Measurements from ENCODE around the gene TTLL11.

The TTLL11 gene

DNA sequence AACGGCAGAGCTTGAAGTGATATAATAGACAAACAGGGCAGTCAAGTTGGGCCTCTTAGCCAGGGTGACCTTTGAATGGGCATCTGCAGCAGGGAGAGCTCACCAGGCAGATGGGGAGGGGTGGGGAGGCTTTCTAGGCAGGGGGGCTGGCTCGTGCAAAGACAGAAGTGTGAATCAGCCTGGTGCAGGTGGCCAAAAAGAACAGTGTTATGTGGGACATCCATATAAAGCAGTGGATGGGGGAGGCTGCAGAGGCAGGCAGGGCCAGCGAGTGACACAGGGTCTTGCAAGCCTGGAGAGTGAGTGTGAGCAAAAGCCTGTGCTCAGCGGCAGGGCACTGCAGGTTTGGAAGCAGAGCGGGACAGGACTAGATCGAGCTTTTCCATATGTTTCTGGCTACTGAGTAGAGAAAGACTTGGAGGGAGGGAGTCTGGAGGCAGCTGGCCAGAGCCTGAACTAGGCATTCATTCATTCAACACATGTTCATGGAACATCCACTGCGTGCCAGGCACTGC is 14.2 kb upstream of the TTLL11 start:
- no peak for DNase-seq

DNA sequence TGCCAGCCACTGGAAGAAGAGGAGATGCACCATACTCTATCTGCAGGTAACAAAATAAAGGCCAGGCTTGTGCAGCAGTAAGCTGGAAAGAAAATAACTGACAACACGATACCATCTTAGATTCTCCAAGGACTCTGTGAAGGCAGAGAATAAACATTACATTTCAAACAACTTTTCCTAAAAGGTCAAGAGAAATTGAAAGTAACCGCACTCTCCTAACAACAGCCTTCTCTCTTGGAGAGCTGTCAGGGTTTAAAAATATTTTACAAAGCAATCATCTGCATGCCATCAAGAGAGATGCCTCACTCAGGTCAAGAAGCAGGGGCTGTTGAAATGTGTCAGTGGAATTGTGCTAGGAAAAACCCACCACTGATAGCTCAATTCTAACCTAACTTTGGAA is 13.5 kb upstream of the TTLL11 start:
- DNase-seq, result no peak

DNA sequence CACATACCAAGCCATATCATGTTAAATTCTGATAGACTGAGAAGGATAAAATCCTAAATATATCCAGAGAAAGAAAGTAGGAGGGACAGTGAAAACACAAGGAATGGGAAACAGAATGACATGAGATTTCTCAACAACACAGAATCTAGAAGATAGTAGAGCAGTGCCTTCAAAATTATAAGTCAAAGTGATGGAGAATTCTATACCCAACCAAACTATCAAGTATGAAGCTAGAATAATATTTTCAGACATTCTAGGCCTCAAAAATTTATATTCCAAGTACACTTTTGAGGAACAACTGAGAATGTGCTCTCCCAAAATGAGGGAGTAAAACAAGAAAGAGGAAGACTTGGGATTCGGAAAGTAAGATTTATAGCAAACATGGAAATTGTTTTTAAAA is 10.9 kb upstream of the TTLL11 start:
- DNase-seq, result no peak

DNA sequence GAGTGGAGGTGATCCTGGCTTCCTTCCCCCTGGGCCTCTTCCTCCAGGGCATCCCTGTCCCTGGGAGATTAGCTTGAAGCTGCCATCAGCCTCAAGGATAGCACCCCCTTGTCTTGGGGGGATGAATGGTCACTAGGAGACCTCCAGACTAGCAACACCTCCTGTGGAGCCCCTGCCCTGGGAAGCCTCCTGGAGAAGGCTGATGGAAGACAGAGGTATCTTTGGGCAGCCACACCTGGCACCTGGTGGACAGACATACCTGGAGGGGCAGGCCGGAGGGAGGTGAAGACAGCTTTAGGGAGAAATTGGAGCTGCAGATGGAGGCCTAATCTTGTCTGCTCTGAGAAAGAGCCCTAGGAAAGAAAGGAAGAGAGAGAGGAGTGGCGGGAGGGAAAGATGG is 9.0 kb upstream of the TTLL11 start:
- DNase-seq, result no peak

DNA sequence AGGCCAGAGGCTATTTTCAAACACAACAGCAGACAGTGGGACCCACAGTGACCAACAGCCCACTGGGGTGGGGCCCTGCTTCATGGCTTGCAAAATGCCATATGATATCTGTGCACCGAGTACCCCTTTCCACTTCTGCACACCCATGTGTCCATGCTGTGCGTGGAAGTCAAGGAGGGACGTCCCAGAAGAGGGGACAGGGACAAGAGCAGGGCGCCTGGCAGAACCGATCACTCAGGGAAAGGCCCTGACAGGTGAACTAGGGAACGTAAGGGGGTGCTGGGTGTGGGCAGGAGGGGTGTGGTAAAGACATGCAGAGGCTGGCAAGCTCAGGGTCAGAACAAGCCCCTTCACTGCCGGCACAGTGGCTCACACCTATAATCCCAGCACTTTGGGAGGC is 7.6 kb upstream of the TTLL11 start:
- no peak for DNase-seq

DNA sequence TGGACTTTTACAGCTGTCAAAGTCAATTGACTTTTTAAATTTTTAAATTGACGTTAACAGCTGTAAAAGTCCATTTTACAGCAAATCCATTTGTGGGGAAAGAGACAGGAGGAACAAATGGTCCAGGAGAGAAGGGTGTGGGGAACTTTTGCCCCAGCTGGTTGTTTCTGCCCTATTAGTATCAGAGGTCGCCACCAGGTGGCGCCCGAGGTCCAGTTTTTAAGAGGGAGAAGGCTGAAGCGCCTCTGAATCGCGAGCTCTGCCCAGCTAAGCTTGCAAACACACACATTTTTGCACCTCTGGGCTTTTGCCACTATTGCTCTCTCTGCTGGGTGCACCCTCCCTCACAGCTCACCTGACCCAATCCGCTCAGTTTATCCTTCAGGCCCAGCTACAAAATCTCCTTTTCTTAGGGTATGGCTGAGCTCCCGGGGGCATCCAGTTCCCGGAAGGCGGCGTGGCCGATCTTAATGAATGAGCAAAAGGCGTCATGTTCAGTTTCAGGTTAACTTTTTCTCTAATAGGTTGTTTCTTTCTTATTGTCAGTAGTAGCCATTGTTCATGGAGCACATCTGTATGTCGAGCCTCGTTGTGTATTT is 6.3 kb upstream of the TTLL11 start:
- peak; percentile 52 for DNase-seq

DNA sequence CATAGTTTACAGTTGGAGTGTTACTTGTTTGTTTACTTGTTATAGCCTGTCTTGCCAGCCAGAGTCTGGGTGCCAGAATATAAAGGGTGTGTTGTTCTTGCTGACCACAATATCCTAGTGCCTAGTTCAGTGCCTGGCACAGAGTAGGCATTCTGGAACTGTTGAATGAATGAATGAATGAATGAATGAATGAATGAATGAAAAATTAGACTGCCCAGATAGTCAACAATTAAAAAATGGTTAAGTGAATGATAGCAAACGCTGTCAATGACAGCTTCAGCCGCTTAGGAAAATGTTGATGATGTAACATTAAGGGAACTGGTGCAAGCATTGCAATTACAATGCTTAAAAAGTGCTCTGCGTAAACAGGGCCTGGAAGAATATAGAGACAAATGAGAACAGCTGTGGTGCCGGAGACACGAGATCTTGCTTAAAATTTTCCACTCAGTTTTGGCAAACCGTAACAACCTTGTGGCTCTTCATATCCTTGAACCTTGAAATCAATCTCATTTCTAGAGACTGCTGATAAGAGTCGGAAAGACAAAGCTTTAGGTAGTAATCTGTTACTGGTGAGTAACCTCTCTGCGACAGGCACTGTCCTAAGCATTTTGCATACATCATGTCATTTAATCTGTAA is 4.7 kb upstream of the TTLL11 start:
- no peak for DNase-seq

DNA sequence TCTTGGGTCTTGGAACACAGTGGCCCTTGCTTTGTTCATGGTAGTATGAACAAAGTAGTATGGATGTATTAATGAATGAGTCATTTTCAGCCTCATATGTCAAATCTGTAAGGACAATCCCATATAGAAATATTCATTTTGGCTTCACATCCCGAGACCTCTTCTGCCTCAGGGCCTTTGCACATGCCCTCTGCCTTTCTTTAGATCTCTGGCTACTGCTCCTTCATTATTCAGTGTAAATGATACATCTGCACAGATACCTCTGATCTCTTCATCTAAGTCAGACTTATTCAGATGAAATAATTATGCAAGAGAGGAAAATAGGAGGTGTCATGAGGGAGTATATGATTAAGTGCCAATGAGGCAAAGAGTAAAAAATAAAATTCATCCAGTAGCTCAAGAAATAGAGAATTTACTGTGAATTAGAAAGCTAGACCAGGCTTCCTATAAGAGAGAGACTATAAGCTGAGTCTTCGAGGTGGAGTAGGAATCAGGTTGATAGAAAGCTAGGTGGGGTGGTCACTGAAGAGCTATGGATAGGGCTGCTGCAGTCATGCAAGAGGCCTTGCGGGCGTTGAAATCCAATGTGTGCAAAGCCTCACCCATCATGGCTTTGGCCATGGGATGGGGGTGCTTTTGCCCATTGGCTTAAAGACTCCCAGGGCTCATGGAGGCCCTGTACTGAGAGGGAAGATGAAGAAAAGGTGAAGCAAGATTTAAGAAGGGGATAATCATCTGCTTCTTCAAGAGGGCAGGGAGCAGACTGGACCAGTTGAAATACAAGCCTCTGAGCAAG is 3.7 kb upstream of the TTLL11 start:
- no peak for DNase-seq

DNA sequence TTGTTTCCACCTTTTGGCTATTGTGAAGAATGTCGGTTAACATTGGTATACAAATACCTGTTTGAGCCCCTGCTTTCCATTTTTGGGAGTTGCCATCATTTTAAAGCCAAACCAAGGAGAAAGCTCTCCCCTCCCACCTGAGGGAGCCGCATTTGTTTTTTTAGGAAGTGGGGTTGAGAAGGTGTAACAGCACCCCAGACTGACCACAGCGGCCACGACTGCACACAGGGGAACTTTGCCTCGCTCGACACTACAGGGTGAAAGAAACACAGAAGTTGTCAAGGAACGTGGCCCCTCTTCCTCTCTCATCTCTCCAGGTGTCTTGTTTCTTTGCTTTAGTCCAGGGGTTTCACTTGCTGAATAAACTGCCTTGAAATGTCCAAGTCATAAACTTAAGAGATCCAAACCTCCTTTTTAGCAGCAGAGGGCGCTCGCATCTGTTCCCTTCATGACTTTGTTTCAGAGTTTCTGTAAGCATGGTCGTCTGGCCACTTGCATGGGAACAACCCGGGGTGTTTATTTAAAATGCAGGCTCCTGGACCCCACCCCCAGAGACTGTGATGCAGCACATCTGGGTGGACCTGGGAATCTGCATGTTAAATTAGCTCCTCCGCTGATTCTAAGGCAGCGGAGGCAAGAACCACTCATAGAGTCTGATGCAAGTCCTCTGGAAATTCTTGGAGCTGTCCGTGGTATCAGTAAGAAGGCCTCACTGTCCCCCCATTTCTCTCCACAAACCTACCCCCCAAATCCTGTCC is 2.1 kb upstream of the TTLL11 start:
- DNase-seq, result peak; percentile 35

DNA sequence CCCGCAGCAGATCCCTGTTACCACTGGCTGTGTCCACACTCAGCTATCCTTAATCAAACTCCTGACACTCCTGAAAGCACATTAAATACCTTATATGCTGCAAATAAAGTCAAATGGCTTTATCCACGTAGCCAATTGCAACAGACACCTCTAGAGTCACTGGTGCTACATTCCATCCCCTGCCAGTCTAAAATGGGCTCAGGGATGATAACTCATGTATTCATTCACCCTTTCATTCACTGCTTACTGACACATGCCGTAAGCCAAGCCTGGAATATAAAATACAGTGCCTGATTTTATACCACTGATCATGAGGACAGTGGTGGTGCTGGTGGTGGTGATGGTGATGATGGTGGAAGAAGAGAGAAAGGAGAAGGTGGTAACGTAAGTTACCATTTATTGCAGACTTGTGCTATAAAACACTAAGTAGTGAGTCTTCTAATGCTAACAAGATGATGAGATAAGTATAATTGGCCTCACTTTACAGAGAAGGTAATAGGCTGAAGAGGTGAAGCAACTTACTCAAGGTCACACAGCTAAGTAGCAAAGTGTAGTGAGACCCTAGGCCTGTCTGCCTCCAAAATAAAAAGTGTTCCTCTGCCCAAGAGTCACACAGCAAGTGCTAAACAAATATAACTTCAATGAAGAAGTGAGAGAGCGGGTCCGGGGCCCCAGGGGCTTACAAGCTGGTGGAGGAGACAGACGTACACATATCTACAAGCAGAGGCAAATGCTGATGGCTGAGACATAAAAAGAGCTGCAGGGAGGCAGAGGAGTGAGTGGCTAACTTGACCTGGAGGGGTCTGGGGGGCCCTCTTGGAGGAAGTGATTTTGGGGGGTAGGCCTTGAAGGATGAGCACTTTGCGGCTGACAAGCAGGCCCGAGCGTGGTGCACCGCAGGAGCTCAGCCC is 1.2 kb downstream of the TTLL11 start:
- no peak for DNase-seq

DNA sequence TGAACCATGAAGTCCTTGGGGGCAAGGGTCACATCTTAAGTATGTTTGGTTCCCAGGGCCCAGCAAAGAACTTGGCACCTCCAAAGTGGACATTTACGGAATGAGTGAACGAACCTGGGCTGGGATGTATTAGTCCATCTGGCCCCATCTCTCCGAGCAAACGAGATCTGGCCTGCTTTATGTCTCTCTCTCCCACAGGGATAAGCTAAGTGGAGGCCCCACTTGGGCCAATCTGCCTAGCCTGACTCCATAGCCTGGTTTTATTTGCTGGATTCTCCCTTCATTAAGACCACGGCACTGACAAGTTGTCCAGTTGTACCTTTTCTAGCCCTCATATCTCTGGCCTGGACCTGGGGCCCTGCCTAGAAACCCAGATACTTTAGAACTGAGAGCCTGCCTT is 2.1 kb downstream of the TTLL11 start:
- no peak for DNase-seq

DNA sequence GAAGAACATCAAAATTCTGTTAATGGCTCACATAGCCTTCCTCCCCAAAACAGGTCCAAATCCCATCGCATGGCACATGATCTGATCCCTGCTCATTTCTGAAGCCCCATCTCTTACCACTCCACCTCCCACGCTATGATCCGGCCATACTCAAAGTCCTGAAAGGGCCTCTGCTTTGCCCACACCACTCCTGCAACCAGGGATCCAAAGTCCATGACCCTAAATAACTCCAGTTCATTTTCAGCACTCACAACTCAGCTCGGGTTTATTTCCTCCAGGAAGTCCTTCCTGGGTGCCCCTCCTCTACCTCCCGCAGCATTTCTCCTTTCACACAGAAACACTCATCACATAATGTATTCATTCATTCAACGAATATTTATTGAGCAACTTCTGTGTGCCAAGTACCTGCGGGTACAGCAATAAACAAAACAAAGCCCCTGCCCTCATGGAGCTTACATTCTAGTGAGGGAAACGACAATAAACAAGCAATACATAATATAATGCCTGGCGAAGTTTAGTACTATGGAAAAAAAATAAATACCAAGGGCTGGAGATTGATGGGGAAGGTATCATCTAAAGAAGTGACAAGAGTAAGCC is 2.7 kb downstream of the TTLL11 start:
- DNase-seq, result no peak

DNA sequence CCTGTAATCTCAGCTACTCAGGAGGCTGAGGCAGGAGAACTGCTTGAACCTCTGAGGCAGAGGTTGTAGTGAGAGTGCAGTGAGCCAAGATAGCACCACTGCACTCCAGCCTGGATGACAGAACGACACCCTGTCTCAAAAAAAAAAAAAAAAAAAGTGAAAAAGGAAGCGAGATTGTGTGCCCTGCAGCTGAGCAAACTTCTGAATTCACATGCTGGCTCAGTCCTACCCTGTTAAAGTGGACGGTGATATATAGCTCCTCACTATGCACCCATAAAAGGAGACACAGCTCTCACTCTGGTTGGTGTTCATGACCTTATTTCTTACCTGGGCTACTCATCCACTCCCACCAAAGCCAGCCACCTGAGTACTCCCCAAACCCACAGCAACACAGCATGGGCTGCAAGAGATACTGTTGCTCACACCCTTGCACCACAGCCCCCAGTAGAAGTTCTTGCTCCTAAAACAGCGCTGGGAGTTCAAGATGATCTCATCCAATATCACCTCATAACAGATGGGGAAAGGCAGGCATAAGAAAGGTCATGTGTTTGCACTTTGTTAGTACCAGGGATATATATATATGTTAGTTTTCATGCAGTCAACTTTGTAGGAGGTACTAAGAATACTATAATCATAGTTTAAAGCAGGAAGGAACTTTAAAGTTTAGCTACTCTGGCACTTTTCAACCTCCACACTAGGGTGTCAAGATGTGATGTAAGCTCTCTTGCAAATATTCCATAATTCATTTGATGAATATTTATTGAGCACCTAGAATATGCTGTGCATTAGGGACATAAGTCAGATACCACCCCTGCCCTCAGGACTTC is 4.0 kb downstream of the TTLL11 start:
- DNase-seq, result no peak

DNA sequence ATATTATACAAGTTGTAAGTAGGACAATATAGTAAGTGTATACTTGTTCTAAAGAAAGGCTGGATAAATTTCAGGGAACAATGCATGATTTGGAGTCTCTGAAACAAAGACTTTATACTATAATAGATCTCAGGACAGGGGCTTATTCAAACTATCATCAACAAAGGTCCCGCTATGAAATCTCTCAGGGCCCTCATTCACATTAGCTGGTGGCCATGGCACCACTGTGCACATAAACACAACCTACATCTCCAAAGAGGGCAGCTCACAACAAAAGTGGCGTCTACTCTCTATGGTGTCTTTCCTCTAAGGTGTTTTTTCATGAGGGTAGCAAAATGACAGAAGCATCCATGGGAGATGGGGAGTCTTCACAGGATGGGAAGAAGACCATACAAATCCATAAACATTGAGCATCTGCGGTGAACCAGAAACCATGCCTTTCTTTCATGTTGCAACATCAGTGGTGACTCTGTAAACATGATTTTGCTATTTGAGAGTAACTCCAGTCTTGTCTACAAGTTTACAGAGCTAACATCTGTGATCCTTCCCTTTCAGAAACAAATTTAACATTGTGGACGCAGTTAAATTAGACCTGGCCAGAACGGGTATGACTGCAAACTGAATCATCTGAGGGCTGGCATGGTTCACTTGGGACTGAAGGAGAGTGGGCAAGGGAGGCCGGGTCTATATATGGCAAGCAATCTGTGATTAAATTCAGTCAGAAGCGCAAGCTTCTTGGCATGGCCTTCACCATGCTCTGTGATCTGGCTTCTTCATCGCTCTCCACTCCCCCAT is 5.5 kb downstream of the TTLL11 start:
- DNase-seq, result no peak

DNA sequence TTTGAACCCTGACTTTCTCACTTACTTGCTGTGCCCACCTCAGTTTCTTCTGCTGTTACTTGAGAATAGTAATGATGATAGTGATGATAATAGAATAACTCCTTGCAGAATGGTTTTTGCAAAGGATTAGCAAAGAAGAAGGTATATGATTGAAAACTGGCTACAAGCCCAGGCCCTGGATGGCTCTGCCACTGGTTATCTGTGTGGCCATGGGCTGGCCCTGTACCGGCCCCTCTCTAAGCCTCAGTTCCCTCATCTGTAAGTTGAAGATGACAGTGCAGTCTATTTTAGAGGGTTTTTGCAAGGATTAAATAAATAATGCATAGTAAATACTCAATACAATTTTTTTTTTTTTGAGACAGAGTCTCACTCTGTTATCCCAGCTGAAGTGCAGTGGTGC is 6.2 kb downstream of the TTLL11 start:
- no peak for DNase-seq

DNA sequence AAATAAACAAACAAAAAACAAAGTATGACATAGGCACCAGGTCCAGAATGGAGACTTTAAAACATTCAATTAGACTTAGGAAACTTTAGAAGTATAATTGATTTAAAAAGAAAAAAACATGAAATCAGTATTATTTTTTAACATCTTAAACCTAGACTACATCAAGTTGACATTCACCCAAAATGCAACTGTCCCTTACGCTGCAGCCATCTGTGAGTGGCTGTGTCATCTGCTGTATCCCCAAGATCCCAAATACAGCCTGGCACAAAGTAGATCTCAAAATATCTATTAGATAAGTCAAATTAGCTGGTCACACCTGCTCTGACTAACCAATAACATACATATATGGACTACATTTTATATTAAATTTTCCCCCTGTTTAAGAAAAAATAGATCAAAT is 7.8 kb downstream of the TTLL11 start:
- no peak for DNase-seq

DNA sequence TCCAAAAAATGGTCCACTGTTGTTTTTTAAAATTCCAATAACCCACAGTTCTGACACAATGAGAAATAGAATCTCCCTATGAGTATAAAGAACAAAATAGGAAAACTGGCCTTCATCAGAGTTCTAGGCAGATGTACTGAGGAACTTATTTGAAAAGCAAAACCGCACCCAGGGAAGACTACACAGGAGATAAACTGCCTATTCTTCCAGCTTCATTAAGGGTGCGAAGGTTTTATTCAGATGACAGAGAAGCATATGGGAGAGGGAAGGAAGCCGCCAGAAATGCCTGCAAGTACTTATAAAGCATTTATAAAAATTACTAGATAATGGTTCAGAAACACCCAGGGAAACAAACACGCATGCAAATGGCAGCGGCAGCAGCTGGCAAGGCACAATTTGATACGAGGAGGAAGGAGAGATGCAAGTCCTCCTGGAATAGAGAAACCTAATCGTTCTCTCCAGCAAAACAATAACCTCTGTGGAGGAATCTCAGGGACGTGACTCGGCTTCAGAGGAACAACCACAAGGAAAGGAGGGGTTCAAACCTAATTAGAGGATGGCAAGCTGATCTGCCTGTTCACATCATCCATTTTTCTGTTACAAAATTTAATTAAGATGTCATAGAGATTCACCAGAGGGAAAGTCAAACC is 9.0 kb downstream of the TTLL11 start:
- no peak for DNase-seq

DNA sequence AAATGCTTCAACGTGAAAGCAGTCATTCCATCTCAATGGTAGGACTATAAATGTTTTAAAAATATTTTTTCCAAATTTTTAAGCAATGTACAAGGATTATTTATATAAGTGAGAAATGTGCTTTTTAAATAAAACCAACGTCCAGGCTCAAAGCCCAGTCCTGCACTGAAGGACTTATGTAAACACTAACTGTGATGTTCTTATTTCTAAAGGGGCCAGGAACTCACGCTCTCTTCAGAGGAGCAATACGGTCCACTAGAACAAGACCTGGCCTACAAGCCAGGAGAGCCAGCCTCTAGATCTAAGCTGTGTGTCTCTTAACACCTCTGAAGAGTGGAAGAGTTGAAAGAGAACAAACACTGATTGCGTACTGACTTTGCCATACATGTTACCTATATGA is 12.1 kb downstream of the TTLL11 start:
- DNase-seq, result no peak

DNA sequence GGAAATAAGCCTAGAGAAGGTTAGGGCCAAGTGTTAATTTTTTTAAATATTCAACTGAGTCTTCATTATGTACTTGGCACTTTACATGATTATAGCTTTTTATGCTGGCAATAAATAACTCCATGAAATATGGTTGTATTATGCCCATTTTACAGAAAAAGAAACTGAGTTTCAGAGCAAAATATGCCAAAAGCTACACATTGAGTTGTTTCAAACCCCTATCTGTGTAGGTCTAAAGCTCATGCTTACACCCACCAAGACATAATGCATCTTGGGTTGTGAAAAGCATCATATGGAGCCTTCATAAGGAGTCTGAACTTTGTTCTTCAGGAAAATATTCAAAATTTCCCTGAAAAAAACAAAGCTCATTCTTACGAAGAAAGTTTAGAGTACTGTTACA is 14.6 kb downstream of the TTLL11 start:
- DNase-seq, result no peak

DNA sequence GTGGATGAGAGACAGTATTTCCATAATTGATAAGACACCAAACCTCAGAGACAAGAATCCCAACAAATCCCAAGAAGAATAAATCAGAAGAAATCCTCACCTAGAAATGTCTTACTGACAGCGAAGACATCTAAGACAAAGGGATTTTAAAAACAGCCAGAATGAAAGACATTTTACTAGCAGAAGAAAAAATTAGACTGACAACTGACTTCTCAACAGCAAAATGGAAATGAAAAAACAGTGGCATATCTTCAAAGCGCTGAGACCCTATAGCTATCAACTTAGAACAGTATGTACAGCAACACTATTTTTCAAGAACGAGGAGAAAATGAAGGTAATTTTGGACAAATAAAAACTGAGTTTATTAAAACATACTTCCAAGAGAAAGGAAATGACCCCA is 16.3 kb downstream of the TTLL11 start:
- DNase-seq, result no peak
